Measurements from ENCODE around the gene MTHFSD.

The MTHFSD gene

GRCh38 chr16:86500708-86501510, 54.1 kb downstream of the MTHFSD start:
- DNase-seq: no peak

- DNase-seq: no peak
Observed at GRCh38 chr16:86499889-86500707, 54.9 kb downstream of the MTHFSD start.

GRCh38 chr16:86499440-86499786, 55.6 kb downstream of the MTHFSD start:
- no peak for DNase-seq

- no peak for DNase-seq
Observed at GRCh38 chr16:86498671-86499439, 56.2 kb downstream of the MTHFSD start.

GRCh38 chr16:86498155-86498670, 56.8 kb downstream of the MTHFSD start:
- DNase-seq: no peak

GRCh38 chr16:86497551-86498021, 57.4 kb downstream of the MTHFSD start:
- peak; percentile 70 for DNase-seq

- no peak for DNase-seq
Observed at GRCh38 chr16:86496929-86497461, 58.0 kb downstream of the MTHFSD start.

GRCh38 chr16:86496262-86496928, 58.6 kb downstream of the MTHFSD start:
- DNase-seq: no peak

GRCh38 chr16:86495756-86496261, 59.2 kb downstream of the MTHFSD start:
- DNase-seq: no peak

GRCh38 chr16:86495357-86495701, 59.7 kb downstream of the MTHFSD start:
- DNase-seq: no peak

- DNase-seq: no peak
Observed at GRCh38 chr16:86494565-86495356, 60.3 kb downstream of the MTHFSD start.

- DNase-seq: no peak
Observed at GRCh38 chr16:86494039-86494564, 60.9 kb downstream of the MTHFSD start.

GRCh38 chr16:86492961-86493629, 61.9 kb downstream of the MTHFSD start:
- no peak for DNase-seq

GRCh38 chr16:86492267-86492960, 62.6 kb downstream of the MTHFSD start:
- no peak for DNase-seq

- no peak for DNase-seq
Observed at GRCh38 chr16:86491640-86492023, 63.4 kb downstream of the MTHFSD start.

- DNase-seq: no peak
Observed at GRCh38 chr16:86490859-86491639, 64.0 kb downstream of the MTHFSD start.

- DNase-seq: no peak
Observed at GRCh38 chr16:86485746-86486145, 69.3 kb downstream of the MTHFSD start.

GRCh38 chr16:86484240-86484639, 70.8 kb downstream of the MTHFSD start:
- DNase-seq: no peak

- no peak for DNase-seq
Observed at GRCh38 chr16:86481607-86482006, 73.4 kb downstream of the MTHFSD start.
